Measurements from ENCODE around the gene KREMEN2.

Gene KREMEN2

DNA sequence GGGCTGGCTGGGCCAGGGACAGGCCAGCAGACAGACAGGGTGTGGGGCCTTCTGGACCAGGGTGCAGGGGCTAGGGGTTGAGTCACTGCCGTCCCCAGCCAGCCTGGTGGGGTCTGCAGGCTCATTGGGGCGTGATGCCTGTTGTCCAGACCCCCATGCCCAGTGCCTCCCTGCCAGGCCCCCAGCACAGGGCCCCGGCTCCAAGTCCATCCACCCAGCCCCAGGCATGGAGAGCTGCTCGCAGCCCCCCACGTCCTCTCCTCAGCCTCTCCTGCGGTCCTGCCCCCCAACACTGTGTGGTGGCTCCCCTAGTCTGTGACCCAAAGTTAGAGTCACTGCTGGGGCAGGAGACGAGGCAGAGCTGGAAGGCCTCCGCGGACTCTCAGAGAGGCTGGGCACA lies 23.2 kb downstream of the KREMEN2 start:
- no peak overlapping the region for H3K4me3 ChIP-seq (ENCODE audit: low read length)
- no peak for DNase-seq (ENCODE audit: low read depth)
- TF ChIP-seq, protein P1, sequence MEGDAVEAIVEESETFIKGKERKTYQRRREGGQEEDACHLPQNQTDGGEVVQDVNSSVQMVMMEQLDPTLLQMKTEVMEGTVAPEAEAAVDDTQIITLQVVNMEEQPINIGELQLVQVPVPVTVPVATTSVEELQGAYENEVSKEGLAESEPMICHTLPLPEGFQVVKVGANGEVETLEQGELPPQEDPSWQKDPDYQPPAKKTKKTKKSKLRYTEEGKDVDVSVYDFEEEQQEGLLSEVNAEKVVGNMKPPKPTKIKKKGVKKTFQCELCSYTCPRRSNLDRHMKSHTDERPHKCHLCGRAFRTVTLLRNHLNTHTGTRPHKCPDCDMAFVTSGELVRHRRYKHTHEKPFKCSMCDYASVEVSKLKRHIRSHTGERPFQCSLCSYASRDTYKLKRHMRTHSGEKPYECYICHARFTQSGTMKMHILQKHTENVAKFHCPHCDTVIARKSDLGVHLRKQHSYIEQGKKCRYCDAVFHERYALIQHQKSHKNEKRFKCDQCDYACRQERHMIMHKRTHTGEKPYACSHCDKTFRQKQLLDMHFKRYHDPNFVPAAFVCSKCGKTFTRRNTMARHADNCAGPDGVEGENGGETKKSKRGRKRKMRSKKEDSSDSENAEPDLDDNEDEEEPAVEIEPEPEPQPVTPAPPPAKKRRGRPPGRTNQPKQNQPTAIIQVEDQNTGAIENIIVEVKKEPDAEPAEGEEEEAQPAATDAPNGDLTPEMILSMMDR (conservative IDR thresholded peaks at IDR 0.05; ENCODE audit: low read length) = no peak

DNA sequence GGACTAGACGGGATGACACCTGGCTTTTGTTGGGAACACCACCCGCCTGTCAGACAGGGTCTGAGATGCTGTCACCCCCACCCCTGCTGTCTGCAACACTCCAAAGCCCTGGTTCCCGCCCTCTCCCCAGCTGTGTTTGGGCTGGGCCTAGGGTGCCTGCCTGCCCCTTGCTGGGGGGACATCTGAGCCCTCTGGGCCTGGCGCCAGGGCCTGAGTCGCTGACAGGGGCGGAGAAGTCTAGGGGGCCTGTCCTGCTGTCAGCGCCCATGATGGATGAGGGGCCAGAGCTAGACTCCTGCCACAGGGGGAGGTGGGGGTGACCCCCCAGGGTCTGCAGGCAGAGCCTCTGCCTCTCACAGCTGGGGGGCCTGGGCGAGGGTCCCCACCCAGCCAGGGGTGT lies 23.8 kb downstream of the KREMEN2 start:
- no peak overlapping the region for H3K4me3 ChIP-seq (ENCODE audit: low read length)
- DNase-seq (ENCODE audit: low read depth) = no peak
- TF ChIP-seq, protein P1 (conservative IDR thresholded peaks at IDR 0.05; ENCODE audit: low read length) = no peak

DNA sequence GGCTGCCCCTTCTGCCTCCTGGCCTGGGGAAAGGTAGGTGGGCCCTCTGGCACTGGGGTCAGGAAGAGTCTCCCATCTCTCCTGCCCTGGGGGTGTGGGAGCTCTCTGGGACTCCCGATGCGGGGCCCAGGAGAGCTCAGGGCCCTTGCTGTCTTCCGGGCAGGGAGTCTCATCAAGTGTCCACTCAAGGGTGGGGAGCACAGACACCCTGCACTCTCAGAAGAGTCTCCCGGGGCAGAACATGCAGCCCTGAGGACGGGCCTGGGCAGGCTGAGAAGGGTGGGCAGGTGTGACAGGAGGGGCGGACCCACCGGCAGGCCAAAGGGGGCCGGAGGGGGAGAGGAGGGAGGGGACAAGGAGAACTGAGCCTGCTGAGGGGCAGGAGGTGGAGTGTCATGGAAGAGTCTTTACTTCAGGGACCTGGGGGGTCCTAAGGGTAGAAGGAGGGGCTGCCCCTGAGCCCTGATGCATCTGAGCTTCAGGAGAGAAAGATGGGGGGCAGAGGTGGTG lies 24.6 kb downstream of the KREMEN2 start:
- TF ChIP-seq, protein P1 (conservative IDR thresholded peaks at IDR 0.05; ENCODE audit: low read length) = no peak

DNA sequence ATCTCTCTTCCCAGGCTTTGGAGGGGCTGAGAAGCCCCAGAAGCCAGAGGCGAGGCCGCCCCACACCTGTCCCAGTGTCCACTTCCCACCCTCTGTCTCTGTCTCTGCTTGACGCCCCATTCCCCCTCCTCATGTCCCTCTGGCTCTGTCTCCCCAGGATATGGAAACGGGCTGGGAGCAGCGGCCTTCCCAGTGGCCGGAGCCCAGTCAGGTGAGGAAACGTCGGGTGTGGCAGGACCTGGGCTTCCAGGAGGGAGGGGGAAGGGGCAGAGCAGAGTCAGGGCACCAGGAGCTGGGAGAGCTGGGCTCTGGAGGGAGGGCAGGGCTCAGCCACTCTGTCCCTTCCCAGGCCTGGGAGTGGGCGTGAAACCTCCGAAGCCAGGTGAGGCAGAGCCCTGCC lies 26.8 kb downstream of the KREMEN2 start:
- DNase-seq (ENCODE audit: low read depth) = no peak
- TF ChIP-seq, protein P1 (conservative IDR thresholded peaks at IDR 0.05; ENCODE audit: low read length) = no peak
- H3K4me3 ChIP-seq (ENCODE audit: low read length) = no peak overlapping the region

More for the DNA sequence above, 24.6 kb downstream of the KREMEN2 start:
- no peak overlapping the region for H3K4me3 ChIP-seq (ENCODE audit: low read length)
- no peak for DNase-seq (ENCODE audit: low read depth)

DNA sequence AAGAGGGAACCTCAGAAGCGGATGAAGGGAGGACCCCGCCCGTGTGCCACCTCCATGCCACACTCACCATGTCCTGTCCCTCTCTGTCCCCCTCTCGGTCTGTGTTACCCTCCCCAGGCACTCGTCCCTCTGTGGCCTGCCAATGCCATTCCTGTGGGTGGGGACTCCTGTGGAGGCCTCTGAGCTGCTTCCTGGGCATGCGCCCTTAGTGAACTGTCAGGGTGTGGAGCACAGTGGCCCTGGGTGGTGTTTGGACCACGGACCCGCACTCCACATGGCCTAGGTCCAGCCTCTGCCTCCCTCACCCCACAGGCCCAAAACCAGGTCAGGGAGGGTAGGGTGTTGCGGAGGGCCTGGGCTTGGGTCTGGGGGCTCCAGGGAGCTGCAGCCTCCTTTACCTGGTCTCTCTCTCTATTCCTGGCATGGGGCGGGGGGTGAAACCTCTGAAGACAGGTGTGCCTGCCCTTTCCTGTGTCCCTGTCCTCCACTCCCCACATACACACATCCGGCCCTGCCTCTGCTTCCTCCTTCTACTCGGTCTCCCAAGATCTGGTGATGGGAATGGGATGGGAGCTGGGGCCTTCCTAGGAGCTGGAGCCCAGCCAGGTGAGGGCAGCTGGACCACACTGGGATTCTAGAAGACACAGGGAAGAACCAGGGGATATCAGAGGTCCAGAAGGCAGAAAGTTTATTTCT lies 27.6 kb downstream of the KREMEN2 start:
- H3K4me3 ChIP-seq (ENCODE audit: low read length) = no peak overlapping the region
- no peak for DNase-seq (ENCODE audit: low read depth)
- TF ChIP-seq, protein P1 (conservative IDR thresholded peaks at IDR 0.05; ENCODE audit: low read length) = no peak

DNA sequence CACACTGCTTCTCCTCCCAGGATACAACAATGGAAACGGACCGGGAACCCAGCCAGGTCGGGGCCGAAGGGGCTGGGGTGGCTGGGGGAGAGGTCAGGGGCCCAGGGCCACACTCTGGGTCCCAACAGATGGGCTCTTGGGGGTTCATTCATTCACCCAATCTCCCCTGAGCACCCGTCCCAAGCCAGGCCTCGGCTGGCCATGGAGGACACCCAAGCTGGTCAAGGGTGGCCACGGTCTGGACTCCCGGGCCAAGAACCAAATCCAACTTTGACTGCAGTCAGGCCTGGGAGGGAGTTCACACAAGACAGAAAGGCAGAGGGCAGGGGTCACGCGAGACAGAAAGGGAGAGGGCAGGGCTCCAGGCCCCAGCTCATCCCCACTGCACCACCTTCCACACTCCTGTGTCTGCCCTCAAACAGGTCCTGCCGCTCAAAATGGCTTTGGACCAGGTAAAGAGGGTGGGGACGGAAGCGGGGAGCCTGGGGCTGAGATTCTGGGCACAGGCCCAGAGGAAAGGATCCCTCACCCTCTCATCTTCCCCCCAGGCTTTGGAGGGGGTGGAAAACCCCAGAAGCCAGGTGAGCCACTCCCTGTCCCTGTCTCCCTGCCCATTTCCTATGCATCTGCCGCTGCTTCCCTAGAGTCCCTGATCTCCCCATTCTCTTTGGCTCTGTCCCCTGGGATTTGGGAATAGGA lies 28.5 kb downstream of the KREMEN2 start:
- no peak for DNase-seq (ENCODE audit: low read depth)
- no peak overlapping the region for H3K4me3 ChIP-seq (ENCODE audit: low read length)
- TF ChIP-seq, protein P1 (conservative IDR thresholded peaks at IDR 0.05; ENCODE audit: low read length) = no peak

DNA sequence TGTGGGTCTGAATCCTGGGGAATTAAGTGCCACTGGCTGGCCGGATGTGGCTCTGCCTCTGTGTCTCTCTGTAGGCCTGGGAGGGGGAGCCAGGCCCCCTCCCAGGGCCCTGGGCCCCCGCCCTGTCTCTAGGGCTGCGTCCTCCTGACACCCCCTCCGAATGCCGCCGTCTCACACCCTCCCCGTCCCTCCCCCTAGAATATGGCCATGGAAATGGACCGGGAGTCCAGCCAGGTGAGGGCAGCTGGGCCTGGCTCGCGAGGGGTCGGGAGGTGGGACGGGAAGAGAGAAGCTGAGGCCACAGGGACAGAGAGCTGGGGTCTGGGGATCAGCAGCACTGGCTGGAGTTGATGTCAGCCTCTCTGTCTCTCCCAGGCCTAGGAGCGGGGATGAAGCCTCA lies 32.2 kb downstream of the KREMEN2 start:
- TF ChIP-seq, protein P1 (conservative IDR thresholded peaks at IDR 0.05; ENCODE audit: low read length) = no peak
- no peak for DNase-seq (ENCODE audit: low read depth)
- no peak overlapping the region for H3K4me3 ChIP-seq (ENCODE audit: low read length)

Measured in AG10803 (cell line).